ENCODE results near the gene C16orf74. TPM values are rescaled to one million over a fixed set of nuclear protein-coding genes. Genes with fewer than 3 reads are reported as not detected.

The C16orf74 gene
- total and polyA plus RNA-seq, 2 of the 13 experiments (the other 11 are each of a cell fraction or from before 2014, with no cell fraction given), result 0.13 to 0.29 TPM

- intact Hi-C loops (cut with micrococcal nuclease; ENCODE audit: unreplicated experiment), result no loop called here
- 4% methylated on average over 27 of the region's 27 CpGs for WGBS (ENCODE audit: low lambda C conversion rate)
- FAIRE-seq, result no peak
- TF ChIP-seq CEBPB (IDR thresholded peaks at IDR 0.05; ENCODE audit: borderline replicate concordance, low read depth, low read length) (peak; percentile 40; the same call in 1 of the 2 replicates), MAZ (IDR thresholded peaks at IDR 0.05; ENCODE audit: borderline replicate concordance, low read depth, low read length) (no peak), MAZ (CRISPR knock-in tag; IDR thresholded peaks at IDR 0.05; ENCODE audit: low read depth) (0 out of 2 replicates have a peak, but pooled peaks have one; percentile 30), TEAD3 (CRISPR knock-in tag; optimal IDR thresholded peaks at IDR 0.05; ENCODE audit: borderline replicate concordance) (no peak), NFKB2 (CRISPR knock-in tag; IDR thresholded peaks at IDR 0.05; ENCODE audit: borderline replicate concordance) (no peak), ZNF773 (CRISPR knock-in tag; IDR thresholded peaks at IDR 0.05; ENCODE audit: borderline replicate concordance) (no peak), ZFP91 (CRISPR knock-in tag; IDR thresholded peaks at IDR 0.05; ENCODE audit: borderline replicate concordance) (peak; percentile 3; the same call in 1 of the 2 replicates), ZNF501 (CRISPR knock-in tag; IDR thresholded peaks at IDR 0.05) (0 out of 2 replicates have a peak, but pooled peaks have one; percentile 28), SUZ12 (IDR thresholded peaks at IDR 0.05; ENCODE audit: low read depth, low read length) (no peak), HIVEP1 (CRISPR knock-in tag; IDR thresholded peaks at IDR 0.05) (0 out of 2 replicates have a peak, but pooled peaks have one; percentile 22), ZBTB38 (CRISPR knock-in tag; IDR thresholded peaks at IDR 0.05) (no peak), XRCC5 (optimal IDR thresholded peaks at IDR 0.05; ENCODE audit: low read length) (peak; percentile 11), THYN1 (CRISPR knock-in tag; IDR thresholded peaks at IDR 0.05; ENCODE audit: borderline replicate concordance, low read depth) (peak; percentile 60; the same call in 1 of the 2 replicates), EZH2 (conservative IDR thresholded peaks at IDR 0.05; ENCODE audit: low read depth, low read length) (0 out of 2 replicates have a peak, but pooled peaks have one; percentile 66), ZNF205 (CRISPR knock-in tag; IDR thresholded peaks at IDR 0.05) (0 out of 2 replicates have a peak, but pooled peaks have one; percentile 8), ZGPAT (CRISPR knock-in tag; IDR thresholded peaks at IDR 0.05) (peak; percentile 3; the same call in 1 of the 2 replicates), YY1 (IDR thresholded peaks at IDR 0.05; ENCODE audit: insufficient read depth, insufficient replicate concordance, low read depth, low read length) (no peak), TFAP4 (IDR thresholded peaks at IDR 0.05; ENCODE audit: borderline replicate concordance, low read depth) (0 out of 2 replicates have a peak, but pooled peaks have one; percentile 13), ZNF121 (CRISPR knock-in tag; IDR thresholded peaks at IDR 0.05) (peak; percentile 88)
- TF ChIP-seq, protein P1, sequence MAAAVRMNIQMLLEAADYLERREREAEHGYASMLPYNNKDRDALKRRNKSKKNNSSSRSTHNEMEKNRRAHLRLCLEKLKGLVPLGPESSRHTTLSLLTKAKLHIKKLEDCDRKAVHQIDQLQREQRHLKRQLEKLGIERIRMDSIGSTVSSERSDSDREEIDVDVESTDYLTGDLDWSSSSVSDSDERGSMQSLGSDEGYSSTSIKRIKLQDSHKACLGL (CRISPR knock-in tag; IDR thresholded peaks at IDR 0.05), result no peak
These were observed 61.5 kb downstream of the C16orf74 start for GRCh38 chr16:85689285-85689949.

More at GRCh38 chr16:85689285-85689949, 61.5 kb downstream of the C16orf74 start:
- peaks cover 38% of the 10 kb centered on the region for H3K4me1 ChIP-seq (ENCODE audit: insufficient read depth, low read length)
- in situ Hi-C loops (cut with HindIII; ENCODE audit: extremely low pct_ligation_motif_present, low pct_unique_long_range_greater_than_20kb), result no loop called here
- ATAC-seq (peak; percentile 9), DNase-seq (ENCODE audit: low spot score) (no peak)
- H3K9ac ChIP-seq (ENCODE audit: insufficient read depth, low read depth, low read length), result peak overlapping the region; percentile 20; the same call in 1 of the 2 replicates
- CTCF ChIA-PET (ENCODE audit: low intra/inter-chr PET ratio, low total read pairs), result no interaction called here
- no peaks in the 10 kb centered on the region for H4K20me1 ChIP-seq (ENCODE audit: insufficient read depth, low read length)
- peaks cover 0 to 35% of the 10 kb centered on the region in 2 experiments; a peak in 4 of 5 replicates for H3K27me3 ChIP-seq (ENCODE audit: control insufficient read depth in 1 of 2, insufficient read depth in 2 of 2, low read length in 2 of 2)
- H3K9me3 ChIP-seq (ENCODE audit: low read length), result no peaks in the 10 kb centered on the region
- no peaks in the 10 kb centered on the region; a peak in 2 of 5 replicates for H3K36me3 ChIP-seq (replicated peaks in 1 of 2; ENCODE audit: control insufficient read depth in 1 of 2, insufficient read depth in 2 of 2, low read length in 2 of 2)
- POLR2A ChIA-PET, result no interaction called here
- peak overlapping the region; percentile 54 to 72 (median 64) for H3K4me3 ChIP-seq (replicated peaks in 1 of 3; ENCODE audit: insufficient read depth in 1 of 3, low read depth in 2 of 3, low read length in 3 of 3)
- no peaks in the 10 kb centered on the region for H3K79me2 ChIP-seq (ENCODE audit: insufficient read depth, low read length)
- H3K4me2 ChIP-seq (ENCODE audit: low read depth, low read length), result peak overlapping the region; percentile 83
- H2AFZ ChIP-seq (ENCODE audit: low read length), result no peak overlapping the region
- H3K27ac ChIP-seq (ENCODE audit: extremely low read length, insufficient read depth, low read length), result no peak overlapping the region
- BruUV-seq (replicated peaks), result no TSS peak
